HG02885 (cell line): ENCODE results near the gene ARFGAP1.
"Not testable (repeated sequence)": the region's sequence is repeated elsewhere in the genome, so short reads cannot be mapped to it uniquely, and the experiment has no call there.

Experiments used
- ATAC-seq: cut with Tn5 transposase; IDR thresholded peaks from one replicate; pipeline ENCODE4 v1.9.1; 2021; ENCODE audit warnings: mild to moderate bottlenecking; ENCODE audit not compliant: unreplicated experiment, poor library complexity

ARFGAP1 gene

GRCh38 chr20:63305393-63305792 is 32.8 kb downstream of the ARFGAP1 start:
- ATAC-seq: no peak

GRCh38 chr20:63305933-63306672 is 33.5 kb downstream of the ARFGAP1 start:
- ATAC-seq: not testable (repeated sequence)

GRCh38 chr20:63306673-63307537 is 34.3 kb downstream of the ARFGAP1 start:
- ATAC-seq: no peak

- ATAC-seq: no peak
Measured at GRCh38 chr20:63307538-63308217, 35.1 kb downstream of the ARFGAP1 start.

GRCh38 chr20:63308218-63308911 is 35.8 kb downstream of the ARFGAP1 start:
- no peak for ATAC-seq

- no peak for ATAC-seq
Measured at GRCh38 chr20:63309261-63310071, 36.9 kb downstream of the ARFGAP1 start.

GRCh38 chr20:63310265-63310991 is 37.8 kb downstream of the ARFGAP1 start:
- no peak for ATAC-seq

GRCh38 chr20:63311186-63311832 is 38.7 kb downstream of the ARFGAP1 start:
- no peak for ATAC-seq

GRCh38 chr20:63311833-63312243 is 39.2 kb downstream of the ARFGAP1 start:
- ATAC-seq: no peak

GRCh38 chr20:63312273-63312672 is 39.7 kb downstream of the ARFGAP1 start:
- ATAC-seq: no peak

GRCh38 chr20:63312690-63313348 is 40.2 kb downstream of the ARFGAP1 start:
- no peak for ATAC-seq

- no peak for ATAC-seq
Measured at GRCh38 chr20:63313349-63314014, 40.9 kb downstream of the ARFGAP1 start.

- no peak for ATAC-seq
Measured at GRCh38 chr20:63314015-63314471, 41.4 kb downstream of the ARFGAP1 start.

GRCh38 chr20:63314566-63315239 is 42.1 kb downstream of the ARFGAP1 start:
- no peak for ATAC-seq

GRCh38 chr20:63315240-63315689 is 42.7 kb downstream of the ARFGAP1 start:
- no peak for ATAC-seq

GRCh38 chr20:63315731-63316491 is 43.3 kb downstream of the ARFGAP1 start:
- no peak for ATAC-seq
